Skin epidermis (tissue), 12 donors: Measurements from ENCODE around the gene NRROS.

ENCODE experiments used
- H3K27ac ChIP-seq, 21 experiments: fragments of 200-600 bp; sonication (generic) in 11 of 21; one replicate each; pipeline ENCODE4 v1.5.0; 2020; ENCODE audit warnings: mild to moderate bottlenecking in 3 of 21, inconsistent platforms in 2 of 21, moderate library complexity in 2 of 21
- H3K4me3 ChIP-seq, 7 experiments: fragments of 200-600 bp; sonication (generic) in 2 of 7; one replicate each; pipeline ENCODE4 v1.5.0; 2020; ENCODE audit warnings: inconsistent platforms in 2 of 7, mild to moderate bottlenecking in 2 of 7, moderate library complexity in 1 of 7

NRROS gene

GRCh38 chr3:196667056-196667825 is 27.7 kb downstream of the NRROS start:
- Histone ChIP-seq H3K4me3 (no peak overlapping the region), H3K27ac (no peak overlapping the region)

GRCh38 chr3:196670339-196670738 is 30.8 kb downstream of the NRROS start:
- no peak overlapping the region for H3K4me3 ChIP-seq
- peak overlapping the region in 2 of 21 experiments; percentile 16 to 19 for H3K27ac ChIP-seq

GRCh38 chr3:196673632-196674031 is 34.1 kb downstream of the NRROS start:
- H3K27ac ChIP-seq = no peak overlapping the region

GRCh38 chr3:196677353-196677752 is 37.9 kb downstream of the NRROS start:
- no peak overlapping the region for H3K27ac ChIP-seq
- H3K4me3 ChIP-seq = no peak overlapping the region

More at GRCh38 chr3:196673632-196674031, 34.1 kb downstream of the NRROS start:
- no peak overlapping the region for H3K4me3 ChIP-seq

- H3K27ac ChIP-seq = no peak overlapping the region
- no peak overlapping the region for H3K4me3 ChIP-seq
These were observed 38.4 kb downstream of the NRROS start for GRCh38 chr3:196677931-196678330.

GRCh38 chr3:196684548-196685407 is 45.3 kb downstream of the NRROS start:
- Histone ChIP-seq H3K4me3 (no peak overlapping the region), H3K27ac (peak overlapping the region in 5 of 21 experiments; percentile 0 to 58 (median 25))

- H3K27ac ChIP-seq = peak overlapping the region in 1 of 21 experiments; percentile 16
These were observed 46.9 kb downstream of the NRROS start for GRCh38 chr3:196686436-196686835.

GRCh38 chr3:196688349-196688748 is 48.9 kb downstream of the NRROS start:
- peak overlapping the region in 7 of 21 experiments; percentile 9 to 70 (median 41) for H3K27ac ChIP-seq
- H3K4me3 ChIP-seq = no peak overlapping the region

More at GRCh38 chr3:196686436-196686835, 46.9 kb downstream of the NRROS start:
- no peak overlapping the region for H3K4me3 ChIP-seq

- Histone ChIP-seq H3K27ac (peak overlapping the region in 2 of 21 experiments; percentile 19 to 55), H3K4me3 (no peak overlapping the region)
These were observed 50.6 kb downstream of the NRROS start for GRCh38 chr3:196689941-196690660.

- H3K27ac ChIP-seq = peak overlapping the region in 1 of 21 experiments; percentile 9
- H3K4me3 ChIP-seq = no peak overlapping the region
These were observed 51.9 kb downstream of the NRROS start for GRCh38 chr3:196691386-196691785.

- H3K27ac ChIP-seq = no peak overlapping the region
- H3K4me3 ChIP-seq = no peak overlapping the region
These were observed 54.7 kb downstream of the NRROS start for GRCh38 chr3:196694202-196694638.

- Histone ChIP-seq H3K4me3 (no peak overlapping the region), H3K27ac (no peak overlapping the region)
These were observed 55.7 kb downstream of the NRROS start for GRCh38 chr3:196694941-196695848.

- H3K4me3 ChIP-seq = no peak overlapping the region
- H3K27ac ChIP-seq = no peak overlapping the region
These were observed 56.3 kb downstream of the NRROS start for GRCh38 chr3:196695849-196696226.

- H3K4me3 ChIP-seq = no peak overlapping the region
- H3K27ac ChIP-seq = no peak overlapping the region
These were observed 57.8 kb downstream of the NRROS start for GRCh38 chr3:196697270-196697669.

- no peak overlapping the region for H3K4me3 ChIP-seq
- no peak overlapping the region for H3K27ac ChIP-seq
These were observed 60.3 kb downstream of the NRROS start for GRCh38 chr3:196699749-196700148.

- H3K4me3 ChIP-seq = no peak overlapping the region
- H3K27ac ChIP-seq = no peak overlapping the region
These were observed 61.3 kb downstream of the NRROS start for GRCh38 chr3:196700801-196701200.

- no peak overlapping the region for H3K27ac ChIP-seq
- H3K4me3 ChIP-seq = no peak overlapping the region
These were observed 66.8 kb downstream of the NRROS start for GRCh38 chr3:196706327-196706726.

GRCh38 chr3:196706731-196707130 is 67.2 kb downstream of the NRROS start:
- Histone ChIP-seq H3K27ac (no peak overlapping the region), H3K4me3 (no peak overlapping the region)

- H3K27ac ChIP-seq = peak overlapping the region in 1 of 21 experiments; percentile 15
- H3K4me3 ChIP-seq = no peak overlapping the region
These were observed 68.1 kb downstream of the NRROS start for GRCh38 chr3:196707566-196707965.
